Astrocyte (in vitro differentiated cells and primary cell): ENCODE results near the gene PDGFC. TPM values are rescaled to one million over a fixed set of nuclear protein-coding genes. Genes with fewer than 3 reads are reported as not detected.

Experiments
- DNase-seq: peaks from one replicate; pipeline ENCODE4 v3.0.0-alpha.2; 2010; ENCODE audit warnings: low read depth
- FAIRE-seq: peaks from 2 replicates; lab custom pipeline; 2011; peaks lifted over from hg19 to GRCh38; lab: Jason Lieb, UNC
- H2AFZ ChIP-seq: 2 replicates; pipeline ENCODE4 v1.6.0; 2012; ENCODE audit warnings: low read depth, low read length, inconsistent platforms
- H3K27ac ChIP-seq: 2 replicates; pipeline ENCODE4 v1.5.1; 2011; ENCODE audit warnings: low read depth, low read length, inconsistent platforms
- H3K27me3 ChIP-seq: 2 replicates; pipeline ENCODE4 v1.6.0; 2011; ENCODE audit warnings: low read length, inconsistent platforms; ENCODE audit not compliant: insufficient read depth
- H3K36me3 ChIP-seq: 2 replicates; pipeline ENCODE4 v1.5.1; 2011; ENCODE audit warnings: low read length, inconsistent platforms; ENCODE audit not compliant: insufficient read depth
- H3K4me1 ChIP-seq: 2 replicates; pipeline ENCODE4 v1.5.1; 2011; ENCODE audit warnings: low read length, inconsistent platforms; ENCODE audit not compliant: insufficient read depth
- H3K4me2 ChIP-seq: 2 replicates; pipeline ENCODE4 v1.6.0; 2012; ENCODE audit warnings: low read length, inconsistent platforms
- H3K4me3 ChIP-seq: 2 replicates; pipeline ENCODE4 v1.5.1; 2011; ENCODE audit warnings: low read depth, mild to moderate bottlenecking, low read length, inconsistent platforms; ENCODE audit not compliant: insufficient read depth
- H3K79me2 ChIP-seq: 2 replicates; pipeline ENCODE4 v1.6.0; 2012; ENCODE audit warnings: mild to moderate bottlenecking, low read length, inconsistent platforms; ENCODE audit not compliant: insufficient read depth
- H3K9ac ChIP-seq: 2 replicates; pipeline ENCODE4 v1.6.0; 2012; ENCODE audit warnings: mild to moderate bottlenecking, low read length, inconsistent platforms
- H3K9me3 ChIP-seq: 2 replicates; pipeline ENCODE4 v1.5.1; 2012; ENCODE audit warnings: low read depth, mild to moderate bottlenecking, low read length, inconsistent platforms; ENCODE audit not compliant: insufficient read depth
- H4K20me1 ChIP-seq: 2 replicates; pipeline ENCODE4 v1.6.0; 2012; ENCODE audit warnings: low read length, inconsistent platforms; ENCODE audit not compliant: insufficient read depth
- H3K27ac Mint-ChIP-seq: one replicate; pipeline ENCODE4 v1.8.0; 2021; ENCODE audit warnings: mild to moderate bottlenecking, mixed read lengths; ENCODE audit not compliant: unreplicated experiment
- H3K27me3 Mint-ChIP-seq: one replicate; pipeline ENCODE4 v1.8.0; 2021; ENCODE audit warnings: low read depth, mixed read lengths; ENCODE audit not compliant: unreplicated experiment
- H3K36me3 Mint-ChIP-seq: one replicate; pipeline ENCODE4 v1.8.0; 2021; ENCODE audit warnings: low read depth, mixed read lengths; ENCODE audit not compliant: unreplicated experiment
- H3K4me1 Mint-ChIP-seq: one replicate; pipeline ENCODE4 v1.8.0; 2021; ENCODE audit warnings: low read depth, mixed read lengths; ENCODE audit not compliant: unreplicated experiment
- H3K4me3 Mint-ChIP-seq: one replicate; pipeline ENCODE4 v1.8.0; 2021; ENCODE audit warnings: mild to moderate bottlenecking, moderate library complexity, mixed read lengths; ENCODE audit not compliant: unreplicated experiment
- H3K9me3 Mint-ChIP-seq: one replicate; pipeline ENCODE4 v1.8.0; 2021; ENCODE audit warnings: mild to moderate bottlenecking, mixed read lengths; ENCODE audit not compliant: unreplicated experiment
- EZH2 ChIP-seq: IDR thresholded peaks from 2 replicates; pipeline ENCODE4 v1.6.1; 2012; ENCODE audit warnings: mild to moderate bottlenecking, low read length, inconsistent platforms; ENCODE audit not compliant: insufficient read depth
- total RNA-seq: library from RNA; stranded (reverse); gene quantifications from 2 replicates; pipeline ENCODE4 v1.2.1, GENCODE V29; 2021
- TF ChIP-seq, protein P1 (sequence below): IDR thresholded peaks from 2 replicates; pipeline ENCODE4 v1.5.1; 2011; ENCODE audit warnings: low read depth, mild to moderate bottlenecking, inconsistent platforms, low read length, moderate library complexity; ENCODE audit not compliant: insufficient read depth

PDGFC gene
- total RNA-seq, 1 donor from 2014 or later: 167 TPM

DNA sequence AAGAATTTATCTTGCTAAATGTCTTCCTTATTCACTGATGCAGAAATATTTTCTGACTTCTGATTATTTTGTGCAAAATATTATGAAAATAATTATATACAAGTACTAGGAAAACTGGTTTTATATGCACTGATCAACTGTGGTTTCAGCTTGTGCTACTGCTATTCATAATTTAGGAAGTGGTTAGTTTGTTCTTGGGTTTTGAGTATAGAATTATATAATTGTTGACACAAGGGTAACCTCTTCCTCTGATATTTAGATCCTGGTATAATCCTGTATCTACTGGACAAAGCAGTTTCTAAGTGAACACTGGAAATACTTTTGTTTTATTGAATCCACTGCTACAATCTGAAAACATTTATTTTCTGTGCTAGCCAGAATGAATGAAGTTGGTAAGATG lies 182.8 kb downstream of the PDGFC start:
- DNase-seq: no peak
- FAIRE-seq: peak; percentile 65
- Mint-ChIP-seq H3K27ac (no peak overlapping the region), H3K4me3 (no peak overlapping the region), H3K9me3 (no peaks in the 10 kb centered on the region), H3K36me3 (peaks cover 5% of the 10 kb centered on the region), H3K27me3 (no peaks in the 10 kb centered on the region), H3K4me1 (peaks cover 38% of the 10 kb centered on the region)
- Histone ChIP-seq H3K27me3 (no peaks in the 10 kb centered on the region), H3K4me1 (peaks cover 24% of the 10 kb centered on the region), H3K79me2 (peaks cover 36% of the 10 kb centered on the region), H3K4me2 (no peak overlapping the region), H3K36me3 (peaks cover 10% of the 10 kb centered on the region), H3K9me3 (no peaks in the 10 kb centered on the region), H4K20me1 (peaks cover 7% of the 10 kb centered on the region), H3K9ac (no peak overlapping the region), H3K27ac (no peak overlapping the region), H3K4me3 (no peak overlapping the region), H2AFZ (no peak overlapping the region)
- TF ChIP-seq, protein P1, sequence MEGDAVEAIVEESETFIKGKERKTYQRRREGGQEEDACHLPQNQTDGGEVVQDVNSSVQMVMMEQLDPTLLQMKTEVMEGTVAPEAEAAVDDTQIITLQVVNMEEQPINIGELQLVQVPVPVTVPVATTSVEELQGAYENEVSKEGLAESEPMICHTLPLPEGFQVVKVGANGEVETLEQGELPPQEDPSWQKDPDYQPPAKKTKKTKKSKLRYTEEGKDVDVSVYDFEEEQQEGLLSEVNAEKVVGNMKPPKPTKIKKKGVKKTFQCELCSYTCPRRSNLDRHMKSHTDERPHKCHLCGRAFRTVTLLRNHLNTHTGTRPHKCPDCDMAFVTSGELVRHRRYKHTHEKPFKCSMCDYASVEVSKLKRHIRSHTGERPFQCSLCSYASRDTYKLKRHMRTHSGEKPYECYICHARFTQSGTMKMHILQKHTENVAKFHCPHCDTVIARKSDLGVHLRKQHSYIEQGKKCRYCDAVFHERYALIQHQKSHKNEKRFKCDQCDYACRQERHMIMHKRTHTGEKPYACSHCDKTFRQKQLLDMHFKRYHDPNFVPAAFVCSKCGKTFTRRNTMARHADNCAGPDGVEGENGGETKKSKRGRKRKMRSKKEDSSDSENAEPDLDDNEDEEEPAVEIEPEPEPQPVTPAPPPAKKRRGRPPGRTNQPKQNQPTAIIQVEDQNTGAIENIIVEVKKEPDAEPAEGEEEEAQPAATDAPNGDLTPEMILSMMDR: no peak
- no peak for TF ChIP-seq EZH2

DNA sequence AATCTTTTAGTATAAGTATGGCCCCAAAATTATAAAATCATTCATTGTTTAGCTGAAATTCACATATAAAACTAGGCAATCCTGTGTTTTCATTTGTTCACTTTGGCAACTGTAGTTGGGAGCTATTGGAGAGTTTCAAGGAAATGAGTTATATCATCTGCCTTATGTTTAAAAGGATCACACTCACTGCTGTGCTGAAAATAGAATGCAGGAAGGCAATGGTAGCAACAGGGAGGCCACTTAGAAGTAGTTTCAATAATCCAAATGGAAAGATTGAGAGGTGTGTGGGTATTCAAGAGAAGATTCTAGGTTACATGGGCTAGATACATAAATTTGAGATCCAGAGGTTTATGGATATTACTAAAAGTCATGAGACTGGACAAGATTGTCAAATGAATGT lies 184.9 kb downstream of the PDGFC start:
- TF ChIP-seq, protein P1: no peak
- TF ChIP-seq EZH2: no peak
- H3K27me3 Mint-ChIP-seq: no peaks in the 10 kb centered on the region
- Histone ChIP-seq H3K9ac (no peak overlapping the region), H2AFZ (no peak overlapping the region), H4K20me1 (no peaks in the 10 kb centered on the region), H3K27ac (no peak overlapping the region), H3K4me2 (no peak overlapping the region), H3K9me3 (no peaks in the 10 kb centered on the region), H3K4me3 (no peak overlapping the region), H3K79me2 (peaks cover 41% of the 10 kb centered on the region), H3K36me3 (peaks cover 11% of the 10 kb centered on the region), H3K4me1 (peaks cover 21% of the 10 kb centered on the region), H3K27me3 (no peaks in the 10 kb centered on the region)
- no peaks in the 10 kb centered on the region for H3K9me3 Mint-ChIP-seq
- peaks cover 39% of the 10 kb centered on the region for H3K4me1 Mint-ChIP-seq
- DNase-seq (no peak), FAIRE-seq (no peak)
- H3K4me3 Mint-ChIP-seq: no peak overlapping the region
- peaks cover 10% of the 10 kb centered on the region for H3K36me3 Mint-ChIP-seq
- no peak overlapping the region for H3K27ac Mint-ChIP-seq

DNA sequence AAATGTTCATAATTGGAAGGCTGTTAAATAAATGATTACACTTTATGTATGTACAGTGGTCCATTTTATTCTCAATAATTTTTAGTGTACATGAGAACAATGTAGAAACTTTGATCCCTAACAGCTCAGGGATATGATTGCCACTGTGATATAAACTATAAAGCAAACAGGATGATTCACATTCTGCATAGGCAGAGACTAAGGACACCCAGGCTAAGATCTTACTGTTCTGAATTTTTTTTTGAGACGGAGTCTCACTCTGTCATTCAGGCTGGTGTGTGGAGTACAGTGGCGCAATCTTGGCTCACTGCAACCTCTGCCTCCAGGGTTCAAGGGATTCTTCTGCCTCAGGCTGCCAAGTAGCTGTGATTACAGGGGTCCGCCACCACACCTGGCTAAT lies 186.6 kb downstream of the PDGFC start:
- H4K20me1 ChIP-seq: no peaks in the 10 kb centered on the region
- peaks cover 11% of the 10 kb centered on the region for H3K36me3 ChIP-seq
- H3K9me3 ChIP-seq: no peaks in the 10 kb centered on the region
- H3K4me1 ChIP-seq: peaks cover 24% of the 10 kb centered on the region
- H3K36me3 Mint-ChIP-seq: peaks cover 12% of the 10 kb centered on the region
- no peaks in the 10 kb centered on the region for H3K9me3 Mint-ChIP-seq
- no peaks in the 10 kb centered on the region for H3K27me3 ChIP-seq
- peaks cover 44% of the 10 kb centered on the region for H3K79me2 ChIP-seq
- no peak overlapping the region for H3K9ac ChIP-seq
- H3K4me2 ChIP-seq: no peak overlapping the region
- no peak for TF ChIP-seq EZH2
- TF ChIP-seq, protein P1: no peak
- H3K4me1 Mint-ChIP-seq: peaks cover 38% of the 10 kb centered on the region
- no peak overlapping the region for H3K4me3 Mint-ChIP-seq
- no peak overlapping the region for H3K4me3 ChIP-seq
- no peak for FAIRE-seq
- no peak for DNase-seq
- H3K27ac Mint-ChIP-seq: peak overlapping the region; percentile 6
- H3K27ac ChIP-seq: no peak overlapping the region
- no peak overlapping the region for H2AFZ ChIP-seq
- no peaks in the 10 kb centered on the region for H3K27me3 Mint-ChIP-seq
